Neural cell (in vitro differentiated cells): ENCODE results near the gene A1BG. TPM values are rescaled to one million over a fixed set of nuclear protein-coding genes. Genes with fewer than 3 reads are reported as not detected.

Experiments used
- H2AFZ ChIP-seq: fragments of 200-600, 300-800 bp; sonication (generic), shearing (Covaris generic); 2 replicates; pipeline ENCODE4 v1.6.0; 2014; ENCODE audit warnings: low read depth, mild to moderate bottlenecking, antibody characterized with exemption, low read length, moderate library complexity
- H3F3A ChIP-seq: fragments of 200-600 bp; shearing (Covaris generic); 2 replicates; pipeline ENCODE4 v1.6.1; 2016; ENCODE audit warnings: mild to moderate bottlenecking, moderate library complexity, mixed read lengths, antibody characterized with exemption, low read length; ENCODE audit not compliant: insufficient read depth, poor library complexity, severe bottlenecking
- H3K27ac ChIP-seq: fragments of 200-600, 300-800 bp; sonication (generic), shearing (Covaris generic); 2 replicates; pipeline ENCODE4 v1.5.1; 2014; ENCODE audit warnings: mild to moderate bottlenecking, low read length, moderate library complexity
- H3K27me3 ChIP-seq: fragments of 300-800, 200-600 bp; sonication (generic), shearing (Covaris generic); 2 replicates; pipeline ENCODE4 v1.6.0; 2014; ENCODE audit warnings: mild to moderate bottlenecking, low read depth, low read length, moderate library complexity; ENCODE audit not compliant: insufficient read depth
- H3K36me3 ChIP-seq: fragments of 300-800, 200-600 bp; sonication (generic), shearing (Covaris generic); 2 replicates; pipeline ENCODE4 v1.5.1; 2014; ENCODE audit warnings: mild to moderate bottlenecking, antibody characterized with exemption, low read length, moderate library complexity; ENCODE audit not compliant: insufficient read depth
- H3K4me2 ChIP-seq: fragments of 300-800, 200-600 bp; sonication (generic), shearing (Covaris generic); 2 replicates; pipeline ENCODE4 v1.6.0; 2014; ENCODE audit warnings: mild to moderate bottlenecking, low read length
- H3K4me3 ChIP-seq: fragments of 300-800, 200-600 bp; sonication (generic), shearing (Covaris generic); 2 replicates; pipeline ENCODE4 v1.5.1; 2014; ENCODE audit warnings: mild to moderate bottlenecking, low read length, moderate library complexity
- H3K79me2 ChIP-seq: fragments of 200-600 bp; shearing (Covaris generic); replicated peaks from 2 replicates; pipeline ENCODE4 v1.6.0; 2014; ENCODE audit warnings: mild to moderate bottlenecking, low read length, moderate library complexity; ENCODE audit not compliant: insufficient read depth
- H3K9ac ChIP-seq: fragments of 300-800, 200-600 bp; sonication (generic), shearing (Covaris generic); 2 replicates; pipeline ENCODE4 v1.6.1; 2016; ENCODE audit warnings: mild to moderate bottlenecking, low read length, mixed read lengths
- H3K9me2 ChIP-seq: fragments of 200-600 bp; shearing (Covaris generic); 2 replicates; pipeline ENCODE4 v1.6.1; 2016; ENCODE audit warnings: mild to moderate bottlenecking, low read length, mixed read lengths; ENCODE audit not compliant: insufficient read depth
- H3K9me3 ChIP-seq: fragments of 200-600, 300-800 bp; sonication (generic), shearing (Covaris generic); 2 replicates; pipeline ENCODE4 v1.6.1; 2016; ENCODE audit warnings: mild to moderate bottlenecking, mixed run types, low read length, moderate library complexity, mixed read lengths
- H4K20me1 ChIP-seq: fragments of 200-600 bp; shearing (Covaris generic); 2 replicates; pipeline ENCODE4 v1.6.1; 2016; ENCODE audit warnings: mild to moderate bottlenecking, mixed run types; ENCODE audit not compliant: insufficient read depth
- EP300 ChIP-seq: fragments of 450-650 bp; conservative IDR thresholded peaks from 2 replicates; pipeline ENCODE4 v1.6.1; 2014; ENCODE audit warnings: antibody characterized with exemption, mild to moderate bottlenecking, moderate library complexity; ENCODE audit not compliant: poor library complexity, severe bottlenecking
- EZH2 ChIP-seq: fragments of 200-600, 300-800 bp; shearing (Covaris generic), sonication (generic); IDR thresholded peaks from 2 replicates; pipeline ENCODE4 v1.6.1; 2014; ENCODE audit warnings: antibody characterized with exemption, low read length, borderline replicate concordance, mild to moderate bottlenecking; ENCODE audit not compliant: insufficient read depth, poor library complexity, severe bottlenecking
- MXI1 ChIP-seq: fragments of 450-650 bp; conservative IDR thresholded peaks from 2 replicates; pipeline ENCODE4 v1.6.1; 2014; ENCODE audit warnings: antibody characterized with exemption, mild to moderate bottlenecking; ENCODE audit not compliant: poor library complexity, severe bottlenecking
- POLR2AphosphoS5 ChIP-seq: IDR thresholded peaks from 2 replicates; pipeline ENCODE4 v1.6.1; 2012
- RAD21 ChIP-seq: fragments of 450-650 bp; conservative IDR thresholded peaks from 2 replicates; pipeline ENCODE4 v1.6.1; 2014; ENCODE audit warnings: antibody characterized with exemption, mild to moderate bottlenecking, moderate library complexity
- SMC3 ChIP-seq: fragments of 450-650 bp; conservative IDR thresholded peaks from 2 replicates; pipeline ENCODE4 v1.6.1; 2014; ENCODE audit warnings: antibody characterized with exemption, mild to moderate bottlenecking, moderate library complexity; ENCODE audit not compliant: poor library complexity
- TAF1 ChIP-seq: IDR thresholded peaks from 2 replicates; pipeline ENCODE4 v1.6.1; 2012; ENCODE audit warnings: low read depth
- polyA plus RNA-seq: library from polyadenylated mRNA; depleted of rRNA; stranded (reverse); fragments of >200 nt; gene quantifications from 2 replicates; pipeline ENCODE4 v1.2.3, GENCODE V29; 2014
- TF ChIP-seq, protein P1 (sequence below): IDR thresholded peaks from 2 replicates; pipeline ENCODE4 v1.6.1; 2012; ENCODE audit warnings: borderline replicate concordance
- TF ChIP-seq, protein P2 (sequence below): fragments of 450-650 bp; IDR thresholded peaks from 2 replicates; pipeline ENCODE4 v1.5.1; 2014; ENCODE audit warnings: antibody characterized with exemption, mild to moderate bottlenecking, moderate library complexity; ENCODE audit not compliant: poor library complexity, severe bottlenecking

The A1BG gene
- polyA plus RNA-seq, 1 donor from 2014 or later: 40.0 TPM

DNA sequence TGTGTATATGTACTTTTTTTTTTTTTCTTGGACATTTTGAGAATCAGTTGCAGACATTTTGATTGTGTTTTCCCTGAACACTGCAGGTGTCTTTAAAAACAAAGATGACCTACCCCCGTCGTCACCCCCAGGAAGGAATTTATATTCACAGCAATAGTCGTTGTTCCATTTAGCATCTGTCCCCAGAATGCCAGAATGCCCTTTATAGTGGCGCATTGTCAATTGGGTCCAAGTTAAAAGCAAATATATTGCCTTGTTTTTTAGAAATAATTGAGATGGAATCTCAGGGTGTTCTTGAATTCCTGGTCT lies 40.4 kb upstream of the A1BG start (continued):
- TF ChIP-seq, protein P1, sequence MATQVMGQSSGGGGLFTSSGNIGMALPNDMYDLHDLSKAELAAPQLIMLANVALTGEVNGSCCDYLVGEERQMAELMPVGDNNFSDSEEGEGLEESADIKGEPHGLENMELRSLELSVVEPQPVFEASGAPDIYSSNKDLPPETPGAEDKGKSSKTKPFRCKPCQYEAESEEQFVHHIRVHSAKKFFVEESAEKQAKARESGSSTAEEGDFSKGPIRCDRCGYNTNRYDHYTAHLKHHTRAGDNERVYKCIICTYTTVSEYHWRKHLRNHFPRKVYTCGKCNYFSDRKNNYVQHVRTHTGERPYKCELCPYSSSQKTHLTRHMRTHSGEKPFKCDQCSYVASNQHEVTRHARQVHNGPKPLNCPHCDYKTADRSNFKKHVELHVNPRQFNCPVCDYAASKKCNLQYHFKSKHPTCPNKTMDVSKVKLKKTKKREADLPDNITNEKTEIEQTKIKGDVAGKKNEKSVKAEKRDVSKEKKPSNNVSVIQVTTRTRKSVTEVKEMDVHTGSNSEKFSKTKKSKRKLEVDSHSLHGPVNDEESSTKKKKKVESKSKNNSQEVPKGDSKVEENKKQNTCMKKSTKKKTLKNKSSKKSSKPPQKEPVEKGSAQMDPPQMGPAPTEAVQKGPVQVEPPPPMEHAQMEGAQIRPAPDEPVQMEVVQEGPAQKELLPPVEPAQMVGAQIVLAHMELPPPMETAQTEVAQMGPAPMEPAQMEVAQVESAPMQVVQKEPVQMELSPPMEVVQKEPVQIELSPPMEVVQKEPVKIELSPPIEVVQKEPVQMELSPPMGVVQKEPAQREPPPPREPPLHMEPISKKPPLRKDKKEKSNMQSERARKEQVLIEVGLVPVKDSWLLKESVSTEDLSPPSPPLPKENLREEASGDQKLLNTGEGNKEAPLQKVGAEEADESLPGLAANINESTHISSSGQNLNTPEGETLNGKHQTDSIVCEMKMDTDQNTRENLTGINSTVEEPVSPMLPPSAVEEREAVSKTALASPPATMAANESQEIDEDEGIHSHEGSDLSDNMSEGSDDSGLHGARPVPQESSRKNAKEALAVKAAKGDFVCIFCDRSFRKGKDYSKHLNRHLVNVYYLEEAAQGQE: no peak
- no peak for TF ChIP-seq SMC3

DNA sequence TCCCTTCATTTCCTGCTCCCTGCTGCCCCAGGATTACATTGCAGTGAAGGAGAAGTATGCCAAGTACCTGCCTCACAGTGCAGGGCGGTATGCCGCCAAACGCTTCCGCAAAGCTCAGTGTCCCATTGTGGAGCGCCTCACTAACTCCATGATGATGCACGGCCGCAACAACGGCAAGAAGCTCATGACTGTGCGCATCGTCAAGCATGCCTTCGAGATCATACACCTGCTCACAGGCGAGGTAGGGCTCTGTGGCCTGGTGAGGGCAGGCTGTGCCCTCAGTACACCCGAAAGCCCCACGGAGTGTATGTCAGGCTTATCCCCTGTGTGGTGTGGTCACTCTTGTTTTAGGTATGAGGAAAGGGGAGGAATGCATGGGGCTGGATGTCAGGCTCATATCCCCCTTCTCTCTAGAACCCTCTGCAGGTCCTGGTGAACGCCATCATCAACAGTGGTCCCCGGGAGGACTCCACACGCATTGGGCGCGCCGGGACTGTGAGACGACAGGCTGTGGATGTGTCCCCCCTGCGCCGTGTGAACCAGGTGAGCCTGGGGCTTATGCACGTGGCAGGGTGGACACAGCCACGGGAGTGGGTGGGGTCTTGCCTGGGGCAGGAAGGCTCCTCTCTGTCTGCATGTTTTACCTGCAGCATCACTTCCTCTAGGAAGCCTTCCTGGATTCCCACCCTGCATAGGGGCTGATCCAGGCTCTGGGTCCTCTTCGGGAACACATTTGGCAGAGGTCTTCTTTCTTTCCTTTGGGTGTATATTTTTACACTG lies 39.8 kb upstream of the A1BG start:
- Histone ChIP-seq H3K36me3 (no peaks in the 10 kb centered on the region), H3K4me2 (no peak overlapping the region), H4K20me1 (no peaks in the 10 kb centered on the region), H3K27ac (no peak overlapping the region), H3K4me3 (no peak overlapping the region), H3K27me3 (no peaks in the 10 kb centered on the region), H3F3A (no peaks in the 10 kb centered on the region), H3K79me2 (peaks cover 10% of the 10 kb centered on the region), H2AFZ (no peak overlapping the region), H3K9me3 (no peaks in the 10 kb centered on the region), H3K9me2 (no peaks in the 10 kb centered on the region), H3K9ac (no peak overlapping the region)
- TF ChIP-seq EP300 (no peak), TAF1 (no peak)

DNA sequence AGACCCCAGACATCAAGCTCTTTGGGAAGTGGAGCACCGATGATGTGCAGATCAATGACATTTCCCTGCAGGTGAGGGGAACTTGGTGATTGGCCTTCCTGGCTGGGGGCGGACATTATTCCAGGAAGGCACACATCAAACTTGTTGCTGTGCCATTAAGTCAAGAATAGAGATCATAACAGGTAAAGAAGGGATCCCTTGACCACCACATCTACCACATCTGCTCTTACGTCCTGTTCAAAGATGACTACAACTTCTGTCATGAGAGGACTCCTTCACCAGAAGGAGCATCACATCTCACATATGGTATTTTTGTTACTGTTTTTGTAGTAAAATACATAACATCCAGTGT lies 34.9 kb upstream of the A1BG start:
- Histone ChIP-seq H3K4me3 (peak overlapping the region; percentile 77), H3K36me3 (no peaks in the 10 kb centered on the region), H3F3A (peaks cover 4% of the 10 kb centered on the region), H3K9ac (peak overlapping the region; percentile 92), H3K9me2 (no peaks in the 10 kb centered on the region), H3K9me3 (no peaks in the 10 kb centered on the region), H3K27me3 (no peaks in the 10 kb centered on the region), H4K20me1 (no peaks in the 10 kb centered on the region), H3K4me2 (peak overlapping the region; percentile 89), H3K27ac (peak overlapping the region; percentile 95), H3K79me2 (peaks cover 20% of the 10 kb centered on the region), H2AFZ (no peak overlapping the region)
- TF ChIP-seq TAF1: no peak
- TF ChIP-seq POLR2AphosphoS5: no peak
- no peak for TF ChIP-seq MXI1
- no peak for TF ChIP-seq SMC3
- no peak for TF ChIP-seq RAD21
- TF ChIP-seq, protein P1: no peak
- TF ChIP-seq, protein P2, sequence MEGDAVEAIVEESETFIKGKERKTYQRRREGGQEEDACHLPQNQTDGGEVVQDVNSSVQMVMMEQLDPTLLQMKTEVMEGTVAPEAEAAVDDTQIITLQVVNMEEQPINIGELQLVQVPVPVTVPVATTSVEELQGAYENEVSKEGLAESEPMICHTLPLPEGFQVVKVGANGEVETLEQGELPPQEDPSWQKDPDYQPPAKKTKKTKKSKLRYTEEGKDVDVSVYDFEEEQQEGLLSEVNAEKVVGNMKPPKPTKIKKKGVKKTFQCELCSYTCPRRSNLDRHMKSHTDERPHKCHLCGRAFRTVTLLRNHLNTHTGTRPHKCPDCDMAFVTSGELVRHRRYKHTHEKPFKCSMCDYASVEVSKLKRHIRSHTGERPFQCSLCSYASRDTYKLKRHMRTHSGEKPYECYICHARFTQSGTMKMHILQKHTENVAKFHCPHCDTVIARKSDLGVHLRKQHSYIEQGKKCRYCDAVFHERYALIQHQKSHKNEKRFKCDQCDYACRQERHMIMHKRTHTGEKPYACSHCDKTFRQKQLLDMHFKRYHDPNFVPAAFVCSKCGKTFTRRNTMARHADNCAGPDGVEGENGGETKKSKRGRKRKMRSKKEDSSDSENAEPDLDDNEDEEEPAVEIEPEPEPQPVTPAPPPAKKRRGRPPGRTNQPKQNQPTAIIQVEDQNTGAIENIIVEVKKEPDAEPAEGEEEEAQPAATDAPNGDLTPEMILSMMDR: no peak
- TF ChIP-seq EZH2: no peak
- no peak for TF ChIP-seq EP300
